HepG2 (cell line): ENCODE results near the gene SGCG. TPM values are rescaled to one million over a fixed set of nuclear protein-coding genes. Genes with fewer than 3 reads are reported as not detected.

Experiments used
- CEBPB ChIP-seq: IDR thresholded peaks from 2 replicates; pipeline ENCODE4 v1.6.1; 2011; ENCODE audit warnings: low read depth, low read length, improper control_type of control experiment, borderline replicate concordance
- ELF1 ChIP-seq: sonication (generic); formaldehyde crosslinking; IDR thresholded peaks from 2 replicates; pipeline ENCODE4 v1.4.0; 2020; ENCODE audit warnings: missing genetic modification reagents
- polyA plus RNA-seq, 8 experiments: library from polyadenylated mRNA; depleted of rRNA in 3 of 8; stranded (reverse) in 7 of 8; unstranded in 1 of 8; fragments of >200 nt; fragmentation: Illumina TruSeq in 4 of 8; extraction: Trizol in 4 of 8; gene quantifications; 2 replicates each; pipeline versions ENCODE4 v1.2.1 to v1.2.3, GENCODE V29; 2011 to 2016; ENCODE audit warnings: low read depth in 4 of 8, missing spikeins in 1 of 8, mixed read lengths in 1 of 8; ENCODE audit not compliant: insufficient read depth in 1 of 8
- small RNA-seq, 3 experiments: library from RNA; depleted of rRNA; stranded (forward); fragments of <200 nt; gene quantifications; one replicate each; pipeline ENCODE3, GENCODE V24; 2012; ENCODE audit warnings: low read depth in 2 of 3, low replicate concordance in 1 of 3; ENCODE audit not compliant: insufficient read length in 3 of 3, insufficient read depth in 2 of 3
- total RNA-seq, 5 experiments: library from RNA; depleted of rRNA; stranded (reverse); fragments of >200 nt; fragmentation: Illumina TruSeq; extraction: Trizol; gene quantifications; 2 replicates each; pipeline ENCODE4 v1.2.3, GENCODE V29; 2016; ENCODE audit warnings: low read depth in 1 of 5

The SGCG gene
- total and polyA plus RNA-seq, 2 of the 13 experiments (the other 11 are each of a cell fraction or from before 2014, with no cell fraction given): not detected

- TF ChIP-seq CEBPB (no peak), ELF1 (CRISPR knock-in tag) (no peak)
Measured at GRCh38 chr13:23372264-23372906, 191.6 kb downstream of the SGCG start (continued).

Small RNA genes within 50 kb of the gene (small RNA-seq; reads per million reads assigned to genes)
- 0 reads per million in 3 experiments for gene RNU6-58P
- 0 reads per million in 3 experiments for gene RNY3P4
